Caco-2 (cell line): ENCODE data around the gene GGACT. TPM values are rescaled to one million over a fixed set of nuclear protein-coding genes. Genes with fewer than 3 reads are reported as not detected.

Experiments used
- BruUV-seq: library from RNA; stranded (reverse); fragments of 400-500 nt; replicated peaks from 2 replicates; lab custom pipeline; 2021; lab: Mats Ljungman, UMichigan
- CTCF ChIA-PET: fragments of 300-600 bp; sonication (Branson Sonifier 250); formaldehyde crosslinking; loops from one replicate; lab custom pipeline; 2022; ENCODE audit warnings: antibody characterized with exemption; lab: Charles Lee
- POLR2A ChIA-PET: fragments of 300-600 bp; sonication (Branson Sonifier 250); formaldehyde crosslinking; loops from one replicate; lab custom pipeline; 2022; ENCODE audit warnings: antibody characterized with exemption; lab: Charles Lee
- DNase-seq, 2 experiments: peaks; one replicate each; pipeline versions ENCODE4 v3.0.0 to v3.0.0-alpha.2; 2020 to 2022
- H3K27me3 ChIP-seq: replicated peaks from 2 replicates; pipeline ENCODE4 v1.6.0; 2011; ENCODE audit warnings: low read length; ENCODE audit not compliant: control insufficient read depth, insufficient read depth
- H3K36me3 ChIP-seq: 2 replicates; pipeline ENCODE4 v1.5.1; 2011; ENCODE audit warnings: low read length; ENCODE audit not compliant: control insufficient read depth, insufficient read depth
- H3K4me1 ChIP-seq: fragments of 250-450 bp; sonication (Bioruptor Pico); 2 replicates; pipeline ENCODE4 v1.5.1; 2020; ENCODE audit warnings: mild to moderate bottlenecking
- H3K4me3 ChIP-seq: 2 replicates; pipeline ENCODE4 v1.5.1; 2011; ENCODE audit warnings: low read depth, mild to moderate bottlenecking, control low read depth, low read length
- H3K9me3 ChIP-seq: fragments of 250-450 bp; sonication (Bioruptor Pico); 2 replicates; pipeline ENCODE4 v1.5.1; 2020; ENCODE audit warnings: mild to moderate bottlenecking, moderate library complexity
- H3K27ac Mint-ChIP-seq: one replicate; pipeline ENCODE4 v1.8.0; 2022; ENCODE audit warnings: mixed read lengths; ENCODE audit not compliant: unreplicated experiment
- H3K27me3 Mint-ChIP-seq: one replicate; pipeline ENCODE4 v1.8.0; 2022; ENCODE audit warnings: mixed read lengths; ENCODE audit not compliant: insufficient read depth, unreplicated experiment
- H3K36me3 Mint-ChIP-seq: one replicate; pipeline ENCODE4 v1.8.0; 2022; ENCODE audit warnings: mild to moderate bottlenecking, mixed read lengths; ENCODE audit not compliant: insufficient read depth, unreplicated experiment
- H3K4me1 Mint-ChIP-seq: one replicate; pipeline ENCODE4 v1.8.0; 2022; ENCODE audit warnings: low read depth, mixed read lengths; ENCODE audit not compliant: unreplicated experiment
- H3K4me3 Mint-ChIP-seq: one replicate; pipeline ENCODE4 v1.8.0; 2022; ENCODE audit warnings: mild to moderate bottlenecking, moderate library complexity, mixed read lengths; ENCODE audit not compliant: unreplicated experiment
- H3K9me3 Mint-ChIP-seq: one replicate; pipeline ENCODE4 v1.8.0; 2022; ENCODE audit warnings: mixed read lengths; ENCODE audit not compliant: unreplicated experiment
- intact Hi-C: fragments of 100-400 bp; cut with micrococcal nuclease; formaldehyde crosslinking; loops from one replicate; pipeline ENCODE4 v1.10.0; 2022; ENCODE audit not compliant: unreplicated experiment
- total RNA-seq: library from RNA; stranded (reverse); gene quantifications from 2 replicates; pipeline ENCODE4 v1.2.3, GENCODE V29; 2022
- TF ChIP-seq, protein P1 (sequence below), 2 experiments: fragments of 200-600 bp in 1 of 2; IDR thresholded peaks; 1 replicate in 1 of 2; 2 replicates in 1 of 2; pipeline versions ENCODE4 v1.5.1 to v1.8.0; 2011 to 2022; ENCODE audit warnings: antibody characterized with exemption in 1 of 2, control low read depth in 1 of 2, inconsistent platforms in 1 of 2, low read depth in 1 of 2, low read length in 1 of 2, mild to moderate bottlenecking in 1 of 2, moderate library complexity in 1 of 2; ENCODE audit not compliant: insufficient read depth in 1 of 2, severe bottlenecking in 1 of 2, unreplicated experiment in 1 of 2

GGACT gene
- total RNA-seq, 1 experiment from 2014 or later = 3.6 TPM

DNA sequence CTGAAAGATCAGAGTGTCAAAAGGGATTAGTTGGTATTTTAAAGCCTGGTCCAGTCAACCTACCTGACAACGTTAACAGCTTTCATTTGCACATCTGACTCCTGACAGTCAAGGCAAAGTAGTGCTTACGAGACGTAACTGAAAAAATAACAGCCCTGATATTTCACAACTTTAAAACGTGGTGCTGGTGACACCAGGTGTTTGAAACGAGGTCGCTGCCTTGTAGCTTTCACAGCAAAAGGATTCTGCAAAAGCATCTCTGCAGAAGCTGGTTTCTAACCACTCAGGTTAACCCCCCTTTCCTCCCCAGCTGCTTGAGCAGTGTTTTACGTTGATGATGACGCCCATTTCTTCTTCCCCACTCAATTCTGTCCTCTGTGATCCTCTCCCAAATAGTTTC lies 23.3 kb downstream of the GGACT start:
- Mint-ChIP-seq H3K4me1 (no peaks in the 10 kb centered on the region), H3K9me3 (peaks cover 8% of the 10 kb centered on the region), H3K27me3 (no peaks in the 10 kb centered on the region), H3K27ac (no peak overlapping the region), H3K4me3 (no peak overlapping the region), H3K36me3 (no peaks in the 10 kb centered on the region)
- H3K9me3 ChIP-seq = no peaks in the 10 kb centered on the region
- no TSS peak for BruUV-seq
- H3K4me3 ChIP-seq = no peak overlapping the region
- CTCF ChIA-PET = no interaction called here
- no peak for DNase-seq
- intact Hi-C loops = no loop called here
- H3K27me3 ChIP-seq = no peaks in the 10 kb centered on the region
- no peaks in the 10 kb centered on the region for H3K4me1 ChIP-seq
- POLR2A ChIA-PET = no interaction called here
- TF ChIP-seq, protein P1, sequence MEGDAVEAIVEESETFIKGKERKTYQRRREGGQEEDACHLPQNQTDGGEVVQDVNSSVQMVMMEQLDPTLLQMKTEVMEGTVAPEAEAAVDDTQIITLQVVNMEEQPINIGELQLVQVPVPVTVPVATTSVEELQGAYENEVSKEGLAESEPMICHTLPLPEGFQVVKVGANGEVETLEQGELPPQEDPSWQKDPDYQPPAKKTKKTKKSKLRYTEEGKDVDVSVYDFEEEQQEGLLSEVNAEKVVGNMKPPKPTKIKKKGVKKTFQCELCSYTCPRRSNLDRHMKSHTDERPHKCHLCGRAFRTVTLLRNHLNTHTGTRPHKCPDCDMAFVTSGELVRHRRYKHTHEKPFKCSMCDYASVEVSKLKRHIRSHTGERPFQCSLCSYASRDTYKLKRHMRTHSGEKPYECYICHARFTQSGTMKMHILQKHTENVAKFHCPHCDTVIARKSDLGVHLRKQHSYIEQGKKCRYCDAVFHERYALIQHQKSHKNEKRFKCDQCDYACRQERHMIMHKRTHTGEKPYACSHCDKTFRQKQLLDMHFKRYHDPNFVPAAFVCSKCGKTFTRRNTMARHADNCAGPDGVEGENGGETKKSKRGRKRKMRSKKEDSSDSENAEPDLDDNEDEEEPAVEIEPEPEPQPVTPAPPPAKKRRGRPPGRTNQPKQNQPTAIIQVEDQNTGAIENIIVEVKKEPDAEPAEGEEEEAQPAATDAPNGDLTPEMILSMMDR (IDR thresholded peaks at IDR 0.05; ENCODE audit: insufficient read depth in 1 of 2, low read depth in 1 of 2, low read length in 1 of 2, severe bottlenecking in 1 of 2, unreplicated experiment in 1 of 2) = no peak
- no peaks in the 10 kb centered on the region for H3K36me3 ChIP-seq

DNA sequence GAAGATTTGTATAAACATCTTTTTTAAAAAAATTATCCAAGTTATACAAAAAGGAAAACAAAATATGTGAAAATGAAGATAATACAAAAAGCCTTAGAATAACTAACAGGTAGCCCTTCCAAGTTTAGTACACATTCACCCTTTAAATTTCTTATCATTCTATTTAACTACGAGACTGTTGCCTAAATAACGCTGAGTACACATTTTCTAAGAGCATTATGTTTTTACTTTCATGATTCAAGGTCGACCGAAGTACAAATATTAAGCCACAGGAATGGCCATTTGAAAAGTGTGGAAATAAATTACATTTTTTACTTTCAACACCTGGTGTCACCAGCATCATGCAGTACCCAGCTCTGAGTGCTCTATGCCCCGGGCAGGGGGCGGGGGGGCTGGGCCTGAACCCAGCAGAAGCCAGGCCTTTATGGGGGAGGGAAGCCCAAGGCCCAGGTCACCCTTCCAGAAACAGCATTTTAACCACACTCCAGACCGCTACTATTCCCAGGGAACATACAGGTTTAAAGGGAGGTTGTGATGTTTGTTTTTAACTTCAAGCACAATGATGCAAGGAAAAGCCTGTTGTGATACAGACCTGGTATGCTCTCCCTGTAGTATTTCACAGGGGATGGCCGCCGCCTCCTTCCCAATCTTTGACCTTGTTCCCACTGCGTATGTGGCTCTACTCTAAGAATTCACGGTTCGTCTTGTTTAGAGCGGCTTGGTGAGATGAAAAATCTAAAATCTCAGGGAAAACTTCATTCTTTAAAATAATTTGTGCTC lies 24.0 kb downstream of the GGACT start:
- Histone ChIP-seq H3K36me3 (no peaks in the 10 kb centered on the region), H3K4me1 (no peaks in the 10 kb centered on the region), H3K4me3 (no peak overlapping the region), H3K27me3 (no peaks in the 10 kb centered on the region), H3K9me3 (no peaks in the 10 kb centered on the region)
- intact Hi-C loops = no loop called here
- peaks cover 1% of the 10 kb centered on the region for H3K9me3 Mint-ChIP-seq
- TF ChIP-seq, protein P1 (IDR thresholded peaks at IDR 0.05; ENCODE audit: insufficient read depth in 1 of 2, low read depth in 1 of 2, low read length in 1 of 2, severe bottlenecking in 1 of 2, unreplicated experiment in 1 of 2) = no peak
- H3K36me3 Mint-ChIP-seq = no peaks in the 10 kb centered on the region
- no peak for DNase-seq
- CTCF ChIA-PET = no interaction called here
- no peaks in the 10 kb centered on the region for H3K4me1 Mint-ChIP-seq
- no peak overlapping the region for H3K4me3 Mint-ChIP-seq
- no TSS peak for BruUV-seq
- H3K27me3 Mint-ChIP-seq = no peaks in the 10 kb centered on the region
- POLR2A ChIA-PET = no interaction called here
- no peak overlapping the region for H3K27ac Mint-ChIP-seq

- intact Hi-C loops = no loop called here
- no peaks in the 10 kb centered on the region for H3K9me3 ChIP-seq
- POLR2A ChIA-PET = no interaction called here
- BruUV-seq = no TSS peak
- Mint-ChIP-seq H3K4me1 (no peaks in the 10 kb centered on the region), H3K9me3 (no peaks in the 10 kb centered on the region), H3K27me3 (no peaks in the 10 kb centered on the region), H3K4me3 (no peak overlapping the region), H3K27ac (no peak overlapping the region), H3K36me3 (no peaks in the 10 kb centered on the region)
- CTCF ChIA-PET = no interaction called here
- no peak overlapping the region for H3K4me3 ChIP-seq
- H3K27me3 ChIP-seq = no peaks in the 10 kb centered on the region
- no peaks in the 10 kb centered on the region for H3K36me3 ChIP-seq
- TF ChIP-seq, protein P1 (IDR thresholded peaks at IDR 0.05; ENCODE audit: insufficient read depth in 1 of 2, low read depth in 1 of 2, low read length in 1 of 2, severe bottlenecking in 1 of 2, unreplicated experiment in 1 of 2) = no peak
- H3K4me1 ChIP-seq = no peaks in the 10 kb centered on the region
- DNase-seq = no peak
These were observed 24.8 kb downstream of the GGACT start for GRCh38 chr13:100563779-100564178.
